Measurements from ENCODE around the gene FKBP6. TPM values are rescaled to one million over a fixed set of nuclear protein-coding genes. Genes with fewer than 3 reads are reported as not detected.
"Not testable (repeated sequence)": the region's sequence is repeated elsewhere in the genome, so short reads cannot be mapped to it uniquely, and the experiment has no call there.

Gene FKBP6
- total and polyA plus RNA-seq, 9 of the 15 experiments (the other 6 are each of a cell fraction or from before 2014, with no cell fraction given): not detected

DNA sequence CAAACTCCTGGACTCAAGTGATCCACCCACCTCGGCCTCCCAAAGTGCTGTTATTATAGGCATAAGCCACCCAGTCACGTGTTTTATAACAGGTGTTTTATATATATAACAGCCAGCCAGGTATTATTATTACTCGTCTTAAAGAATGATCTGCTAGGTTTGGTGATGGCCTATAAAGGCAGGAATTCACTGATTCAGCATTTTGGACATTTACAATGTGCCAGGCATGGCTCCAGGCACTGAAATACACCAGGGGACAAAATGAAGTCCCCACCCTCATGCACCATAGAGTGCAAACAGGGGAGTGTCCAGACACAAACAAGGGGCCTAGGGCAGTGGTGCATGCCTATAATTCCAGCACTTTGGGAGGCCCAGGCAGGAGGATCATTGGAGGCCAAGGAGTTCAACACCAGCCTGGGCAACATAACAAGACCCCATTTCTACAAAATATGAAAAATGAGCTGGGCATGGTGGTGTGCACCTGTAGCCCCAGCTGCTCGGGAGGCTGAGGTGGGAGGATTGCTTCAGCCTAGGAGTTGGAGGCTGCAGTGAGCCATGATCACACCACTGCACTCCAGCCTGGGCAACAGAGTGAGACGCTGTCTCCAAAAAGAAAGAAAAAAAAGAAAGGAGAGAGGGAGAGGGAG is 4.4 kb upstream of the FKBP6 start:
- H4K20me1 ChIP-seq (replicated peaks; ENCODE audit: control insufficient read depth, insufficient read depth, low read length); BruUV-seq (replicated peaks); H3K4me2 ChIP-seq (ENCODE audit: insufficient read depth, low read length); H3K9me3 ChIP-seq (replicated peaks; ENCODE audit: control insufficient read depth, insufficient read depth, low read depth, low read length); H3K9ac ChIP-seq (ENCODE audit: insufficient read depth in 1 of 2, low read depth in 2 of 2, low read length in 2 of 2); H2AFZ ChIP-seq (ENCODE audit: low read depth, low read length); FAIRE-seq; H3K9me1 ChIP-seq (ENCODE audit: control insufficient read depth, insufficient read depth, low read length); H3K4me3 ChIP-seq; H3K27ac ChIP-seq (ENCODE audit: extremely low read depth, low read depth, low read length); in situ Hi-C loops (cut with MboI); ATAC-seq; H3K36me3 ChIP-seq (ENCODE audit: control insufficient read depth, insufficient read depth, low read length); H3K79me2 ChIP-seq (ENCODE audit: control insufficient read depth, insufficient read depth, low read length); DNase-seq (ENCODE audit: extremely low read depth in 1 of 4, low spot score in 3 of 4): not testable (repeated sequence)
- 8% methylated on average over 5 of the region's 5 CpGs for WGBS (ENCODE audit: insufficient coverage, low coverage, missing lambda C conversion rate)
- Histone ChIP-seq H3K4me1 (replicated peaks in 1 of 2; ENCODE audit: control insufficient read depth in 2 of 2, insufficient read depth in 2 of 2, low read length in 2 of 2) (peaks cover 0 to 15% of the 10 kb centered on the region in 2 experiments; a peak in 2 of 5 replicates), H3K27me3 (ENCODE audit: control insufficient read depth in 2 of 2, insufficient read depth in 2 of 2, low read length in 2 of 2) (peaks cover 17 to 46% of the 10 kb centered on the region in 2 experiments)
- intact Hi-C loops (cut with micrococcal nuclease): loop anchor here (5.0 kb wide), 2 partner anchors 114 to 129 kb away; no protein-coding TSS in a partner anchor
- POLR2A ChIA-PET: interaction anchor here (0.7 to 1.5 kb wide), 2 partner anchors 8 to 23 kb away, joined by 3 to 4 read pairs; no protein-coding TSS in a partner anchor
- CTCF ChIA-PET (ENCODE audit: low intra/inter-chr PET ratio): interaction anchor here (0.5 to 1.3 kb wide), 3 partner anchors 128 to 411 kb away, joined by 3 to 7 read pairs (median 3); no protein-coding TSS in a partner anchor
- TF ChIP-seq C11orf30 (IDR thresholded peaks at IDR 0.05; ENCODE audit: low read depth): peak; percentile 55
- peak; percentile 61 for TF ChIP-seq ZNF316 (IDR thresholded peaks at IDR 0.05)
- peak; percentile 50; the same call in 1 of the 2 replicates for TF ChIP-seq ZNF121 (CRISPR knock-in tag; conservative IDR thresholded peaks at IDR 0.05)
- peak; percentile 29 for TF ChIP-seq MAFG (tag; conservative IDR thresholded peaks at IDR 0.05)
